OCI-LY7 (cell line): ENCODE results near the gene RNF212.

ENCODE experiments used
- EZH2phosphoT487 ChIP-seq: fragments of 200-600 bp; sonication (generic); IDR thresholded peaks from 2 replicates; pipeline ENCODE4 v1.6.1; 2018; ENCODE audit warnings: low read depth, borderline replicate concordance, mild to moderate bottlenecking, mixed run types, antibody characterized with exemption, low read length, moderate library complexity, mixed read lengths
- TF ChIP-seq, protein P1 (sequence below): fragments of 200-600 bp; sonication (generic); conservative IDR thresholded peaks from 2 replicates; pipeline ENCODE4 v1.5.1; 2014; ENCODE audit warnings: mild to moderate bottlenecking, antibody characterized with exemption, low read length, moderate library complexity, mixed read lengths

DNA sequence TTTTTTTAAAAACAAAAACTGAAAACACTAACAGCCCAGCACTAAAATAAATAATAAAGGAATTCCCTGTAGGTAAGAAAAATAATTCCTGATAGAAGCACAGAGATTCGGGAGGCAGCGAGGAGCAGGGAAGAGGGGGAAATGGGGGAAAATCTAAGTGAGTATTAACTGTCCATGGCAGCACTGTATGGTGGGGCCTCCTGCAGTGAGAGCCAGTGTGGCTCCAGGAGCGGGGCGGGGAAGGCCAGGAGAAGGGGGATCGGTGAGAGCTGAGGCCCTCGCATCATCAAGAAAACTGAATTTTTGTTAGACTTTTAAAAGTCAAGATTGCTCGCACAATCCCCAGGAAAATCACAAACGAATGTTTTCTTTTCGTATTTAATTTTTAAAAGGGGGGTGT is 14.1 kb downstream of the RNF212 start:
- TF ChIP-seq, protein P1, sequence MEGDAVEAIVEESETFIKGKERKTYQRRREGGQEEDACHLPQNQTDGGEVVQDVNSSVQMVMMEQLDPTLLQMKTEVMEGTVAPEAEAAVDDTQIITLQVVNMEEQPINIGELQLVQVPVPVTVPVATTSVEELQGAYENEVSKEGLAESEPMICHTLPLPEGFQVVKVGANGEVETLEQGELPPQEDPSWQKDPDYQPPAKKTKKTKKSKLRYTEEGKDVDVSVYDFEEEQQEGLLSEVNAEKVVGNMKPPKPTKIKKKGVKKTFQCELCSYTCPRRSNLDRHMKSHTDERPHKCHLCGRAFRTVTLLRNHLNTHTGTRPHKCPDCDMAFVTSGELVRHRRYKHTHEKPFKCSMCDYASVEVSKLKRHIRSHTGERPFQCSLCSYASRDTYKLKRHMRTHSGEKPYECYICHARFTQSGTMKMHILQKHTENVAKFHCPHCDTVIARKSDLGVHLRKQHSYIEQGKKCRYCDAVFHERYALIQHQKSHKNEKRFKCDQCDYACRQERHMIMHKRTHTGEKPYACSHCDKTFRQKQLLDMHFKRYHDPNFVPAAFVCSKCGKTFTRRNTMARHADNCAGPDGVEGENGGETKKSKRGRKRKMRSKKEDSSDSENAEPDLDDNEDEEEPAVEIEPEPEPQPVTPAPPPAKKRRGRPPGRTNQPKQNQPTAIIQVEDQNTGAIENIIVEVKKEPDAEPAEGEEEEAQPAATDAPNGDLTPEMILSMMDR = no peak
- TF ChIP-seq EZH2phosphoT487 = no peak
